Esophagus (tissue), 2 donors: ENCODE measurements around the gene ENO2. TPM values are rescaled to one million over a fixed set of nuclear protein-coding genes. Genes with fewer than 3 reads are reported as not detected.
A peak's percentile ranks its signal among the peaks of the same experiment; 100 is the strongest.

Experiments used
- H3K27ac ChIP-seq, 2 donors: one replicate each; pipeline ENCODE4 v1.5.1; 2013; ENCODE audit warnings: low read depth in 2 of 2, mild to moderate bottlenecking in 2 of 2, inconsistent platforms in 1 of 2, low read length in 1 of 2, moderate library complexity in 1 of 2
- H3K27me3 ChIP-seq, 2 donors: one replicate each; pipeline ENCODE4 v1.6.1; 2013; ENCODE audit warnings: low read length in 2 of 2, control low read depth in 1 of 2, mild to moderate bottlenecking in 1 of 2; ENCODE audit not compliant: insufficient read depth in 2 of 2, control insufficient read depth in 1 of 2
- H3K36me3 ChIP-seq, 2 donors: one replicate each; pipeline ENCODE4 v1.6.1; 2013; ENCODE audit warnings: low read length in 1 of 2; ENCODE audit not compliant: control insufficient read depth in 2 of 2, insufficient read depth in 2 of 2
- H3K4me1 ChIP-seq, 2 donors: one replicate each; pipeline ENCODE4 v1.6.1; 2013; ENCODE audit warnings: low read length in 1 of 2; ENCODE audit not compliant: control insufficient read depth in 2 of 2, insufficient read depth in 2 of 2
- H3K4me3 ChIP-seq, 2 donors: one replicate each; pipeline ENCODE4 v1.5.1; 2013; ENCODE audit warnings: low read length in 2 of 2, mild to moderate bottlenecking in 2 of 2, low read depth in 1 of 2, moderate library complexity in 1 of 2
- H3K9me3 ChIP-seq, 2 donors: one replicate each; pipeline ENCODE4 v1.6.1; 2013; ENCODE audit warnings: mild to moderate bottlenecking in 2 of 2, low read depth in 1 of 2, low read length in 1 of 2, moderate library complexity in 1 of 2; ENCODE audit not compliant: control insufficient read depth in 2 of 2, insufficient read depth in 1 of 2
- WGBS, 2 donors: extraction: QIAGEN DNeasy Blood & Tissue Kit; methylation state at CpG; one replicate each; pipeline ENCODE4 v1.1.7; 2013; 5-methylcytosine and 5-hydroxymethylcytosine counted together
- polyA plus RNA-seq, 2 donors: library from polyadenylated mRNA; stranded (reverse); fragments of 200-250 nt; gene quantifications; one replicate each; pipeline ENCODE4 v1.2.3, GENCODE V29; 2013
- donor health status: healthy with polysubstance abuse.
- donor health status: Bipolar disorder and iron deficiency.

Gene ENO2
- polyA plus RNA-seq, 2 donors, result 6.7 to 9.0 TPM

DNA sequence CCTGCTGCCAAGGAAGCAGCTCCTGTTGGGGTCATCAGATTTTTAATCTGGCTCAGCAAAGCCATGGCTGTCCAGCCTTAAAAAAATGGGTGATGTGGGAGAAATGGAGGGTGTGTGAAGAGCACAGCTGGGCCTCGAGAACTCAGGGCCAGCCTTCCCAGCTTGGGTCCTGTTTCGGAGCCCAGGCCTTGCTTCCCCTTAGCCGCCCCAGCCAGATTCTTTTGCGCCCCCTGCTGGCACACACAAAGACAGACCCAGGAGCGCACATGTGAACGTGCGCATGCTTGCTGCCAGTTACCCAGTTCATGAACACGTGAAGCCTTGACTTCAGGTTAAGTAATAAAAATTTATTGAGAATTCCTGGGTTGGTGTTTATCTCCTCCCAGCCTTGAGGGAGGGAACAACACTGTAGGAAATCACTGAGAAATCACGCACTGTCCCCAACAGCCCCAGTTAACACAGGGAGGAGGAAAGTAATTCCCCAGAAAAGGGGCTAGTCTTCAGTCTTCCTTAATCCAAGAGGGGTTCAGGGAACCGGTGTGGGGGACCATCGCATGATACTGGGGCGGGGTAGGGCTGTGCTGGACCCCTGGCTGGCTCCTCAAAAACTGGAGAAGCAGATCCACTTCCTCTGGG, 50.8 kb downstream of the ENO2 start:
- H3K4me3 ChIP-seq, result peak overlapping the region; percentile 64 to 89
- H3K4me1 ChIP-seq, result peaks cover 3 to 15% of the 10 kb centered on the region in 2 donors

DNA sequence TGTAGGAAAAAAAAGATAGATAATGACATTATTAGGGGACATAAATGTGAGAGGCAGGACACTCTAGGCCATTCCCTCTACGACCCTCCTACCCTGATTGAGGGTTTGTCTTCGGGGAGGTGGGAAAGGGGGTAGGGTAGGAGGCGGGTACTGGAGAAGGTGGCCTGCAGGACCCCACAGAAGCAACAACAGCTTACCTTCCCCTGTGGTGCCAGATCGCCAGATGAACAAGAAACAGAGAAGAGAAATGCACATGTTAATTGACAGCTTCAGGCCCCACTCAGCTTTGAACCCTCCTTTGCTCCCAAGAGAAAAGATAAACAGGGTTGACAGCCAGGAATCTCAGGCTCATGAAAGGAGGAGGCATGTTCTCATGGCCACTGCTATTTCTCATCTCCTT, 51.3 kb downstream of the ENO2 start:
- peaks cover 16 to 19% of the 10 kb centered on the region in 2 donors for H3K36me3 ChIP-seq
- H3K4me1 ChIP-seq, result peaks cover 3 to 10% of the 10 kb centered on the region in 2 donors
- peak overlapping the region in 1 of 2 donors; percentile 96 for H3K27ac ChIP-seq
- H3K27me3 ChIP-seq, result no peaks in the 10 kb centered on the region
- WGBS, 2 donors, result 54 to 67% methylated on average over 4 of the region's 4 CpGs
- H3K9me3 ChIP-seq, result no peaks in the 10 kb centered on the region
- no peak overlapping the region for H3K4me3 ChIP-seq

More for the DNA sequence above, 50.8 kb downstream of the ENO2 start:
- H3K9me3 ChIP-seq, result no peaks in the 10 kb centered on the region
- H3K27ac ChIP-seq, result peak overlapping the region; percentile 96
- peaks cover 16 to 20% of the 10 kb centered on the region in 2 donors for H3K36me3 ChIP-seq
- 14 to 17% methylated on average over 12 of the region's 12 CpGs for WGBS, 2 donors
- H3K27me3 ChIP-seq, result no peaks in the 10 kb centered on the region

DNA sequence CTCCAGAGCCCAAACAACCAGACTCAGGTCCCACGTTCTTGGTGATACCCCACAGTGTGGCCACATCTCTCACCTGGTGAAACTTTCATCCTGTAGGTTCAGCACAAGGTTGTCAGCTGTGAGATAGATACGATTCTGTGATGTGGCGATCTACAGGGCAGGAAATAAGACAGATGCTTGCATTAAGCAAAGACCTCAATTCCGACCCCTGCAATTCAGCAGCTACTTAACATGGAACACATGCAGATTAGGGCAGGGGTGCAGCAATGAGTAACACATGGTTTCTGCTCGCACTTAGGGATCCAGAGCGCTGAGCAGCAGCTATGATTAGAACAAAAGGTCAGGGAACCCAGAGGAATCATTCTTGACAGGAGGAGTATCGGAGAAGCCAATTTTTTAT, 52.0 kb downstream of the ENO2 start:
- Histone ChIP-seq H3K4me1 (peaks cover 3 to 4% of the 10 kb centered on the region in 2 donors), H3K27ac (no peak overlapping the region), H3K4me3 (no peak overlapping the region), H3K36me3 (peaks cover 16 to 19% of the 10 kb centered on the region in 2 donors), H3K9me3 (no peaks in the 10 kb centered on the region), H3K27me3 (no peaks in the 10 kb centered on the region)
- 68 to 69% methylated on average over 7 of the region's 7 CpGs for WGBS, 2 donors

DNA sequence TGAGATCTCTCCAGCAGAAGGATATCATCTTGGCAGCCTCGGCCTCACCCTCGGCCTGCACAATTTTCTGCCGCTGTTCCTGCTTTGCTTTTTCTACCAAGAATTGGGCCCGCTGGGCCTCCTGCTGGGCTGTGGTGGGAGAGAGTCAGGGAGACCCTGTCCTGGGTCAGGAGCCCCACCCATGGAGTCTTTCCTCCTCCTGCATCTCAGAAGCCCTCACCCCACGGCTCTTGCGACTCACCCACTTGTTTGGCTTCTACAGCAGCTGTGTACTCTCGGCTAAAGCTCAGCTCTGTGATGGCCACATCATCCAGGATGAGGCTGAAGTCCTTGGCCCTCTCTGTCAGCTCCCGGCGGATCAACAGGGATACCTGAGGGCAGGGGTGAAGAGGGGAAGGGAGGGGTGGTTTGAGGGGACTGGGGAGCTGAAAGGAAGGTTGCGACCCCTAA, 53.3 kb downstream of the ENO2 start:
- Histone ChIP-seq H3K4me3 (no peak overlapping the region), H3K27ac (peak overlapping the region in 1 of 2 donors; percentile 45), H3K36me3 (peaks cover 16 to 19% of the 10 kb centered on the region in 2 donors), H3K9me3 (no peaks in the 10 kb centered on the region), H3K27me3 (no peaks in the 10 kb centered on the region), H3K4me1 (peaks cover 0 to 4% of the 10 kb centered on the region in 2 donors)
- 65 to 72% methylated on average over 10 of the region's 10 CpGs for WGBS, 2 donors

DNA sequence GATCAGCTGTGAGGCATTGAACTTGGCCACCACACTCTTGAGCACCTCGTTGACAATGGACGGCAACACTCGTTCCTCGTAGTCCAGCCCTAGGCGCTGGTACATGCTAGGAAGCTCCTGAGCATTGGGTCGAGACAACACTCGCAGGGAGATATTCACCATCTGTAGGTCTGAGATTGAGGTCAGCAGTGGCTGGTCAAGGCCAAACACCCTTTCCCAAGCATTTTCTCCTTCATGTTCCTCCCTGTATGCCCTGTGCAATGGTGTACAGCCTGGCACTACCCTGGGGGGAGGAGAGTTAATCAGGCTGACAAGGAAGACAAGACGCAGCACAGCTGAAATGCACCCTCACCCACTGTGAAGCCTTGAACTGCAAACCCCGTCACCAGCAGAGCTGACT, 54.0 kb downstream of the ENO2 start:
- H3K4me1 ChIP-seq, result peaks cover 0 to 4% of the 10 kb centered on the region in 2 donors
- H3K27me3 ChIP-seq, result no peaks in the 10 kb centered on the region
- no peak overlapping the region for H3K27ac ChIP-seq
- peaks cover 16 to 19% of the 10 kb centered on the region in 2 donors for H3K36me3 ChIP-seq
- 64 to 72% methylated on average over 9 of the region's 9 CpGs for WGBS, 2 donors
- no peak overlapping the region for H3K4me3 ChIP-seq
- no peaks in the 10 kb centered on the region for H3K9me3 ChIP-seq

DNA sequence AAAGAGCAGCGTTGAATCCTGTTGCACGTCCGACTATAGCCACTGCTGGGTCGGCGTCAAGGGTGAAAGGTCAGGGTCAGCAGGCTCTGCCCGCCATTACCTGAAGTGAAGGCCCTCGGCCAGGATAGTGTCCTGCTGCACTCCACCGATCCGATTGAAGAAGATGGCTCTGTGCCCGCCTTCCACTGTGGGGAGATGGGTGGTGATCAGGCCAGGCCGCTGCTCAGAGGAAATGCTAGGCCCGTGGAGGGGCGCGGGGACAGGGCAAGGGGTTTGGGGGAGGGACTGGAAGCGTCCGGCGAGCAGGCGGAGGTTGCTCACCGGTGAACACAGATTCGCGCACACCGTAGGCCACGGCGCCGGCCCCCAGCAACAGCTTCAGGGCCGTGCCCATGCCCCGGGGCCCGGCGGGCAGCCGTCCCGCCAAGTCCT, 55.7 kb downstream of the ENO2 start:
- Histone ChIP-seq H3K27ac (peak overlapping the region; percentile 72 to 88), H3K36me3 (peaks cover 21 to 28% of the 10 kb centered on the region in 2 donors), H3K4me1 (no peaks in the 10 kb centered on the region), H3K27me3 (no peaks in the 10 kb centered on the region), H3K9me3 (no peaks in the 10 kb centered on the region), H3K4me3 (peak overlapping the region; percentile 70 to 95)
- 0% methylated on average over 27 to 31 of the region's 31 CpGs for WGBS, 2 donors

Other genes with a start within 250 kb of the ENO2 start
- gene ZNF384, start 225.2 kb upstream of the ENO2 start, polyA plus RNA-seq, result 10 to 100 TPM; 22.2 to 26.9 TPM
- under 1 TPM; 0.10 to 0.28 TPM for gene PIANP, start 213.8 kb upstream of the ENO2 start, polyA plus RNA-seq
- 10 to 100 TPM; 34.7 to 55.4 TPM for gene COPS7A, start 190.5 kb upstream of the ENO2 start, polyA plus RNA-seq
- gene MLF2, start 161.4 kb upstream of the ENO2 start, polyA plus RNA-seq, result 100 to 1,000 TPM; 117 to 158 TPM
- gene PTMS, start 148.2 kb upstream of the ENO2 start, polyA plus RNA-seq, result 100 to 1,000 TPM; 249 to 449 TPM
- 1 to 10 TPM in 1 of 2 donors, under 1 TPM in 1; 0.88 to 1.1 TPM for gene LAG3, start 142.1 kb upstream of the ENO2 start, polyA plus RNA-seq
- gene CD4, start 125.1 kb upstream of the ENO2 start, polyA plus RNA-seq, result 1 to 10 TPM; 1.4 to 2.3 TPM
- 1 to 10 TPM; 2.1 to 2.5 TPM for gene GPR162, start 92.8 kb upstream of the ENO2 start, polyA plus RNA-seq
- gene P3H3, start 86.2 kb upstream of the ENO2 start, polyA plus RNA-seq, result 1 to 10 TPM; 3.4 to 3.9 TPM
- gene GNB3, start 73.7 kb upstream of the ENO2 start, polyA plus RNA-seq, result 1 to 10 TPM; 1.1 to 1.3 TPM
- 10 to 100 TPM; 14.6 to 19.3 TPM for gene CDCA3, start 63.3 kb upstream of the ENO2 start, polyA plus RNA-seq
- gene USP5, start 62.4 kb upstream of the ENO2 start, polyA plus RNA-seq, result 10 to 100 TPM; 21.4 to 40.7 TPM
- 100 to 1,000 TPM; 404 to 939 TPM for gene TPI1, start 47.0 kb upstream of the ENO2 start, polyA plus RNA-seq
- gene SPSB2, start 41.3 kb upstream of the ENO2 start, polyA plus RNA-seq, result 1 to 10 TPM; 5.7 to 7.0 TPM
- 1 to 10 TPM; 3.3 to 3.6 TPM for gene LRRC23, start 9.8 kb upstream of the ENO2 start, polyA plus RNA-seq
- 10 to 100 TPM; 34.9 to 63.5 TPM for gene ATN1, start 13.4 kb downstream of the ENO2 start, polyA plus RNA-seq
- not detected for gene RNU7-1, start 29.2 kb downstream of the ENO2 start, polyA plus RNA-seq
- 100 to 1,000 TPM; 108 to 253 TPM for gene C12orf57, start 29.4 kb downstream of the ENO2 start, polyA plus RNA-seq
- 10 to 100 TPM; 19.1 to 38.3 TPM for gene PTPN6, start 36.8 kb downstream of the ENO2 start, polyA plus RNA-seq
- gene PHB2, start 56.1 kb downstream of the ENO2 start, polyA plus RNA-seq, result 100 to 1,000 TPM in 1 of 2 donors, 10 to 100 TPM in 1; 68.5 to 161 TPM
- 10 to 100 TPM; 13.5 to 29.5 TPM for gene EMG1, start 56.3 kb downstream of the ENO2 start, polyA plus RNA-seq
- 10 to 100 TPM; 15.7 to 27.0 TPM for gene LPCAT3, start 103.9 kb downstream of the ENO2 start, polyA plus RNA-seq
- 10 to 100 TPM; 26.6 to 80.5 TPM for gene C1S, start 146.1 kb downstream of the ENO2 start, polyA plus RNA-seq
- 10 to 100 TPM; 30.8 to 99.4 TPM for gene C1R, start 177.9 kb downstream of the ENO2 start, polyA plus RNA-seq
- gene C1RL, start 194.6 kb downstream of the ENO2 start, polyA plus RNA-seq, result 10 to 100 TPM; 14.7 to 18.0 TPM
- 1 to 10 TPM in 1 of 2 donors, under 1 TPM in 1; 0.65 to 2.2 TPM for gene RBP5, start 214.3 kb downstream of the ENO2 start, polyA plus RNA-seq
- gene CLSTN3, start 215.8 kb downstream of the ENO2 start, polyA plus RNA-seq, result 10 to 100 TPM in 1 of 2 donors, 1 to 10 TPM in 1; 5.3 to 12.0 TPM